PC-9 (cell line): ENCODE measurements around the gene L3MBTL1. TPM values are rescaled to one million over a fixed set of nuclear protein-coding genes. Genes with fewer than 3 reads are reported as not detected.

ENCODE experiments used
- BruUV-seq: library from RNA; stranded (reverse); fragments of 400-500 nt; replicated peaks from 2 replicates; lab custom pipeline; 2021; lab: Mats Ljungman, UMichigan
- CTCF ChIA-PET: fragments of 300-600 bp; sonication (Branson Sonifier 250); formaldehyde crosslinking; loops from one replicate; lab custom pipeline; 2022; ENCODE audit warnings: antibody characterized with exemption; lab: Charles Lee
- POLR2A ChIA-PET: fragments of 300-600 bp; sonication (Branson Sonifier 250); formaldehyde crosslinking; loops from one replicate; lab custom pipeline; 2022; ENCODE audit warnings: antibody characterized with exemption; ENCODE audit not compliant: unreplicated experiment; lab: Charles Lee
- DNase-seq, 2 experiments: peaks; one replicate each; pipeline versions ENCODE4 v3.0.0 to v3.0.0-alpha.2; 2015 to 2022; ENCODE audit warnings: mixed read lengths in 1 of 2
- H2AFZ ChIP-seq: fragments of 200-600 bp; sonication (generic); 2 replicates; pipeline ENCODE4 v1.8.1; 2017; ENCODE audit warnings: antibody characterized with exemption
- H3F3A ChIP-seq: fragments of 200-600 bp; sonication (generic); 2 replicates; pipeline ENCODE4 v1.8.1; 2017; ENCODE audit warnings: antibody characterized with exemption, mild to moderate bottlenecking, low read depth; ENCODE audit not compliant: insufficient read depth
- H3K27ac ChIP-seq: fragments of 200-600 bp; sonication (generic); 2 replicates; pipeline ENCODE4 v1.6.1; 2016; ENCODE audit warnings: mixed run types
- H3K27me3 ChIP-seq: fragments of 200-600 bp; sonication (generic); 2 replicates; pipeline ENCODE4 v1.6.1; 2016; ENCODE audit warnings: low read depth, mixed run types; ENCODE audit not compliant: insufficient read depth
- H3K36me3 ChIP-seq: fragments of 200-600 bp; sonication (generic); 2 replicates; pipeline ENCODE4 v1.6.1; 2016; ENCODE audit warnings: low read depth, mixed run types
- H3K4me1 ChIP-seq: fragments of 200-600 bp; sonication (generic); replicated peaks from 2 replicates; pipeline ENCODE4 v1.6.1; 2016; ENCODE audit warnings: mixed run types; ENCODE audit not compliant: insufficient read depth
- H3K4me2 ChIP-seq: fragments of 200-600 bp; sonication (generic); 2 replicates; pipeline ENCODE4 v1.6.1; 2017; ENCODE audit warnings: mixed run types
- H3K4me3 ChIP-seq: fragments of 200-600 bp; sonication (generic); 2 replicates; pipeline ENCODE4 v1.6.1; 2016; ENCODE audit warnings: mixed run types
- H3K79me2 ChIP-seq: fragments of 200-600 bp; sonication (generic); 2 replicates; pipeline ENCODE4 v1.6.1; 2017; ENCODE audit warnings: low read depth, mixed run types
- H3K9me2 ChIP-seq: fragments of 200-600 bp; sonication (generic); 2 replicates; pipeline ENCODE4 v1.8.1; 2017; ENCODE audit warnings: mild to moderate bottlenecking; ENCODE audit not compliant: insufficient read depth
- H3K9me3 ChIP-seq: fragments of 200-600 bp; sonication (generic); 2 replicates; pipeline ENCODE4 v1.8.1; 2016; ENCODE audit warnings: low read depth; ENCODE audit not compliant: insufficient read depth
- H4K20me1 ChIP-seq: fragments of 200-600 bp; sonication (generic); 2 replicates; pipeline ENCODE4 v1.8.1; 2017; ENCODE audit not compliant: insufficient read depth
- EZH2 ChIP-seq: fragments of 200-600 bp; sonication (generic); IDR thresholded peaks from 2 replicates; pipeline ENCODE4 v1.8.0; 2017; ENCODE audit warnings: antibody characterized with exemption, low read depth
- intact Hi-C: fragments of 100-400 bp; cut with micrococcal nuclease; formaldehyde crosslinking; loops from one replicate; pipeline ENCODE4 v1.10.0; 2022; ENCODE audit not compliant: unreplicated experiment
- total RNA-seq: library from RNA; stranded (reverse); gene quantifications from 2 replicates; pipeline ENCODE4 v1.2.3, GENCODE V29; 2021
- TF ChIP-seq, protein P1 (sequence below): fragments of 200-600 bp; sonication (generic); conservative IDR thresholded peaks from 2 replicates; pipeline ENCODE4 v1.6.1; 2017; ENCODE audit warnings: mixed run types, antibody characterized with exemption, mild to moderate bottlenecking, moderate library complexity

Gene L3MBTL1
- total RNA-seq, 1 experiment from 2014 or later = 34.9 TPM

DNA sequence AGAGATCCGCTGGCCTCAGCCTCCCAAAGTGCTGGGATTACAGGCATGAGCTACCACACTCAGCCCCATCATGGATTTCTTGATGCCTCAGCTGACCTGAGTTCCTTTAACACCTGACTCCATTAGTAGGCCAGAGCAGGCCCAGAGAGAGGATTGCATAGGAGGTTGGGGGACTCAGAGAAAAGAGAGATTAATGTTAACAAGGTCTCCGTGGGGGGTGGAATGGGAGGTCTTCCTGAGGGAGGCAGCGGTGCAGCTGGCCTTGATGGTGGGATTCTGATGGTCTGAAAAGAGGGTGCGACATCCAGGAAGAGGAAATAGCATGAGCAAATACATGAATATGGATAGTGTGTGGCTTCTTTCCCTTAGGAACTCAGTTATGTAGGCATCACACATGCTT, 61.2 kb downstream of the L3MBTL1 start:
- TF ChIP-seq, protein P1, sequence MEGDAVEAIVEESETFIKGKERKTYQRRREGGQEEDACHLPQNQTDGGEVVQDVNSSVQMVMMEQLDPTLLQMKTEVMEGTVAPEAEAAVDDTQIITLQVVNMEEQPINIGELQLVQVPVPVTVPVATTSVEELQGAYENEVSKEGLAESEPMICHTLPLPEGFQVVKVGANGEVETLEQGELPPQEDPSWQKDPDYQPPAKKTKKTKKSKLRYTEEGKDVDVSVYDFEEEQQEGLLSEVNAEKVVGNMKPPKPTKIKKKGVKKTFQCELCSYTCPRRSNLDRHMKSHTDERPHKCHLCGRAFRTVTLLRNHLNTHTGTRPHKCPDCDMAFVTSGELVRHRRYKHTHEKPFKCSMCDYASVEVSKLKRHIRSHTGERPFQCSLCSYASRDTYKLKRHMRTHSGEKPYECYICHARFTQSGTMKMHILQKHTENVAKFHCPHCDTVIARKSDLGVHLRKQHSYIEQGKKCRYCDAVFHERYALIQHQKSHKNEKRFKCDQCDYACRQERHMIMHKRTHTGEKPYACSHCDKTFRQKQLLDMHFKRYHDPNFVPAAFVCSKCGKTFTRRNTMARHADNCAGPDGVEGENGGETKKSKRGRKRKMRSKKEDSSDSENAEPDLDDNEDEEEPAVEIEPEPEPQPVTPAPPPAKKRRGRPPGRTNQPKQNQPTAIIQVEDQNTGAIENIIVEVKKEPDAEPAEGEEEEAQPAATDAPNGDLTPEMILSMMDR = no peak
- no peak for TF ChIP-seq EZH2
- no peaks in the 10 kb centered on the region for H3K4me1 ChIP-seq
- ChIA-PET POLR2A (no interaction called here), CTCF (no interaction called here)
- no peak overlapping the region for H2AFZ ChIP-seq
- H3K9me2 ChIP-seq = no peaks in the 10 kb centered on the region
- BruUV-seq = no TSS peak
- no peaks in the 10 kb centered on the region for H3K27me3 ChIP-seq
- DNase-seq = no peak
- no peak overlapping the region for H3K4me3 ChIP-seq
- H3K9me3 ChIP-seq = no peaks in the 10 kb centered on the region
- H3F3A ChIP-seq = no peaks in the 10 kb centered on the region
- H3K27ac ChIP-seq = no peak overlapping the region
- no peaks in the 10 kb centered on the region for H3K36me3 ChIP-seq
- no peaks in the 10 kb centered on the region for H4K20me1 ChIP-seq
- H3K79me2 ChIP-seq = no peaks in the 10 kb centered on the region
- no peak overlapping the region for H3K4me2 ChIP-seq
- intact Hi-C loops = no loop called here

DNA sequence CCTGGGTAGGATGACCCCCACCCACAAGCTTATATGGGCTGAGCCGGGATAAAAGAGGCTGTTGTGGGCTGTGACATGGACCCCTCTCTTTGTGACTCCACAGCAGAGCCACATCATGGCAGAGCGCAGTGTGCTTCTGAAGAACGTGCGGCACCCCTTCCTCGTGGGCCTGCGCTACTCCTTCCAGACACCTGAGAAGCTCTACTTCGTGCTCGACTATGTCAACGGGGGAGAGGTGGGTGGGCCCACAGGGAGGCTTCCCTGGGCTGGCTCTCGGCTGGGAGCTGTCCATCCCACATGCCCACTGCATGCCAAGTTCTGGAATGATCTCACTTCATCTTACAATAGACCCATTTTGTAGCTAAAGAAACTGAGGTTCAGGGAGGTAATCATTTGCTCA, 61.8 kb downstream of the L3MBTL1 start:
- ChIA-PET CTCF (no interaction called here), POLR2A (no interaction called here)
- no peaks in the 10 kb centered on the region for H3K4me1 ChIP-seq
- H3K27ac ChIP-seq = no peak overlapping the region
- H3K36me3 ChIP-seq = no peaks in the 10 kb centered on the region
- no TSS peak for BruUV-seq
- H3K9me2 ChIP-seq = no peaks in the 10 kb centered on the region
- DNase-seq = no peak
- no peaks in the 10 kb centered on the region for H3K9me3 ChIP-seq
- no peak overlapping the region for H2AFZ ChIP-seq
- no peak for TF ChIP-seq EZH2
- TF ChIP-seq, protein P1 = no peak
- H3K79me2 ChIP-seq = no peaks in the 10 kb centered on the region
- no peaks in the 10 kb centered on the region for H4K20me1 ChIP-seq
- H3F3A ChIP-seq = no peaks in the 10 kb centered on the region
- intact Hi-C loops = no loop called here
- H3K27me3 ChIP-seq = no peaks in the 10 kb centered on the region
- H3K4me2 ChIP-seq = no peak overlapping the region
- H3K4me3 ChIP-seq = no peak overlapping the region

DNA sequence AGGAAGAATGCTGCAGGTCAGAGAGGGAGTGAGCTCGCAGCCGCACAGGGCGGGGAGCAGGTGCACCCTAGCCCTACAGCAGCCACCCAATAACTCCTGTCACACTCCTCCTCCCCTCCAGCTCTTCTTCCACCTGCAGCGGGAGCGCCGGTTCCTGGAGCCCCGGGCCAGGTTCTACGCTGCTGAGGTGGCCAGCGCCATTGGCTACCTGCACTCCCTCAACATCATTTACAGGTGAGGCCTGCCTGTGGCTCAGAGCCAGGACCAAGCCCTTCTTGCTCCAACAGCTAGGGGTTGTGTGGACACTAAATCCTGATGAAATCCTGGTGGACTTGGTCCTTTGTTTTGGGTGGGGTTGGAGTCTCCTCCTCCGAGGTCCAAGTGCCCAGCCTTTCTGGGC, 63.0 kb downstream of the L3MBTL1 start:
- TF ChIP-seq EZH2 = no peak
- TF ChIP-seq, protein P1 = no peak
- H3K27ac ChIP-seq = no peak overlapping the region
- peaks cover 6% of the 10 kb centered on the region; the same call in 1 of the 2 replicates for H3K4me1 ChIP-seq
- no peak overlapping the region for H2AFZ ChIP-seq
- CTCF ChIA-PET = no interaction called here
- H4K20me1 ChIP-seq = no peaks in the 10 kb centered on the region
- H3K9me2 ChIP-seq = no peaks in the 10 kb centered on the region
- H3K79me2 ChIP-seq = no peaks in the 10 kb centered on the region
- H3F3A ChIP-seq = no peaks in the 10 kb centered on the region; the same call in 1 of the 2 replicates
- DNase-seq = no peak
- H3K27me3 ChIP-seq = no peaks in the 10 kb centered on the region
- intact Hi-C loops = no loop called here
- BruUV-seq = no TSS peak
- no peak overlapping the region for H3K4me2 ChIP-seq
- no peaks in the 10 kb centered on the region for H3K36me3 ChIP-seq
- no peak overlapping the region for H3K4me3 ChIP-seq
- no peaks in the 10 kb centered on the region for H3K9me3 ChIP-seq
- POLR2A ChIA-PET = interaction anchor here (0.6 kb wide), 1 partner anchor 356 kb away, joined by 3 read pairs; no protein-coding TSS in a partner anchor
